Mesothelial cell of epicardium (in vitro differentiated cells): Measurements from ENCODE around the gene ANAPC4. TPM values are rescaled to one million over a fixed set of nuclear protein-coding genes. Genes with fewer than 3 reads are reported as not detected.
A peak's percentile ranks its signal among the peaks of the same experiment; 100 is the strongest.
"Not testable (repeated sequence)": the region's sequence is repeated elsewhere in the genome, so short reads cannot be mapped to it uniquely, and the experiment has no call there.

Experiments used
- DNase-seq, 2 experiments: peaks; one replicate each; pipeline ENCODE4 v3.0.0; 2021; ENCODE audit warnings: low spot score in 2 of 2; ENCODE audit not compliant: unreplicated experiment in 2 of 2
- H3K27ac Mint-ChIP-seq: 2 replicates; pipeline ENCODE4 v1.8.0; 2021; ENCODE audit warnings: mixed read lengths
- H3K27me3 Mint-ChIP-seq: 2 replicates; pipeline ENCODE4 v1.8.0; 2021; ENCODE audit warnings: low read depth, mixed read lengths
- H3K36me3 Mint-ChIP-seq: 2 replicates; pipeline ENCODE4 v1.8.0; 2021; ENCODE audit warnings: mixed read lengths
- H3K4me1 Mint-ChIP-seq: 2 replicates; pipeline ENCODE4 v1.8.0; 2021; ENCODE audit warnings: mixed read lengths
- H3K4me3 Mint-ChIP-seq: 2 replicates; pipeline ENCODE4 v1.8.0; 2021; ENCODE audit warnings: mild to moderate bottlenecking, moderate library complexity, mixed read lengths
- H3K9me3 Mint-ChIP-seq: 2 replicates; pipeline ENCODE4 v1.8.0; 2021; ENCODE audit warnings: mixed read lengths
- total RNA-seq: library from RNA; stranded (reverse); gene quantifications from 3 replicates; pipeline ENCODE4 v1.2.1, GENCODE V29; 2021
- TF ChIP-seq, protein P1 (sequence below): fragments of 200-600 bp; sonication (generic); IDR thresholded peaks from one replicate; pipeline ENCODE4 v1.5.0; 2021; ENCODE audit warnings: antibody characterized with exemption; ENCODE audit not compliant: unreplicated experiment

The ANAPC4 gene, protein sequence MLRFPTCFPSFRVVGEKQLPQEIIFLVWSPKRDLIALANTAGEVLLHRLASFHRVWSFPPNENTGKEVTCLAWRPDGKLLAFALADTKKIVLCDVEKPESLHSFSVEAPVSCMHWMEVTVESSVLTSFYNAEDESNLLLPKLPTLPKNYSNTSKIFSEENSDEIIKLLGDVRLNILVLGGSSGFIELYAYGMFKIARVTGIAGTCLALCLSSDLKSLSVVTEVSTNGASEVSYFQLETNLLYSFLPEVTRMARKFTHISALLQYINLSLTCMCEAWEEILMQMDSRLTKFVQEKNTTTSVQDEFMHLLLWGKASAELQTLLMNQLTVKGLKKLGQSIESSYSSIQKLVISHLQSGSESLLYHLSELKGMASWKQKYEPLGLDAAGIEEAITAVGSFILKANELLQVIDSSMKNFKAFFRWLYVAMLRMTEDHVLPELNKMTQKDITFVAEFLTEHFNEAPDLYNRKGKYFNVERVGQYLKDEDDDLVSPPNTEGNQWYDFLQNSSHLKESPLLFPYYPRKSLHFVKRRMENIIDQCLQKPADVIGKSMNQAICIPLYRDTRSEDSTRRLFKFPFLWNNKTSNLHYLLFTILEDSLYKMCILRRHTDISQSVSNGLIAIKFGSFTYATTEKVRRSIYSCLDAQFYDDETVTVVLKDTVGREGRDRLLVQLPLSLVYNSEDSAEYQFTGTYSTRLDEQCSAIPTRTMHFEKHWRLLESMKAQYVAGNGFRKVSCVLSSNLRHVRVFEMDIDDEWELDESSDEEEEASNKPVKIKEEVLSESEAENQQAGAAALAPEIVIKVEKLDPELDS
- total RNA-seq = 31.9 to 35.8 TPM (median 35.6 TPM) in 3 replicates

DNA sequence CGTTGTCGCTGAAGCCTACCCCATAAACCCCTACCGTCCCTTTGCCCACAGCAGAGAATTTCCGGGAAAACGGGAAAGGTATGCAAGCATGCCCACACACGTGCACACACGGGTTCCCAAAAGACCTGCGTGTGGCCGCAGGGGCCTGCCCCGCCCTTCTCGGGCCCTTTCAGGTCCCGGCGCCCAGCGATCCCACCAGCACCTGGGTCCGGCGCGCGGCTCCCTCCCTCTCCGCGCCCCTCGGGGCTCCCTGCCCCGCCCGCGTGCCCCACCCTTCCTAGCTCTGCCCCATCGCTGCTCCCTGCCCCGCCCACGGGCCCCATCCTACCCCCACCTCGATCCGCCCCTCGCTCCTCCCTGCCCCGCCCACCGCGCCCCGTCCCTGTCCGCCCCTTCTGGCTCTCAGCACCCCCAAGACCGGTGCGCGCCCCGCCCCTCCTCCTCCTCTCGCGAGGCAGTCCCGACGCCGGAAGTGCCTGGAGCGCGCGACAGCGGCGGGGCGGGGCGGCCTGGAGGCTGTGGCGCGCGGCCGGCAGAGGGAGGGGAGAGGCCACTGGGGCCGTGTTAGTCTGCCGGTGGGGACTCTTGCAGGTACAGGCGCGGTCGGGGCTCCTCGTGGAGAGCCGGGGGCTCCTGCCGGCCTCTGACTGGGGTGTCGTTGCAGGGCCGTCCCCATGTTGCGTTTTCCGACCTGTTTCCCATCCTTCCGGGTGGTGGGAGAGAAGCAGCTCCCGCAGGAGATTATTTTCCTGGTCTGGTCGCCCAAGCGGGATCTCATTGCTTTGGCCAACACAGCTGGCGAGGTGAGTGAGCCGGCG is at the start of gene ANAPC4:
ANAPC4 (plus strand) TSS at position 510 of the 818 bp plus-strand sequence; CDS start at position 675, 165 bp downstream.
- Mint-ChIP-seq H3K4me1 (peaks cover 14% of the 10 kb centered on the region), H3K27ac (peak within 1 kb of the TSS; percentile 84)

DNA sequence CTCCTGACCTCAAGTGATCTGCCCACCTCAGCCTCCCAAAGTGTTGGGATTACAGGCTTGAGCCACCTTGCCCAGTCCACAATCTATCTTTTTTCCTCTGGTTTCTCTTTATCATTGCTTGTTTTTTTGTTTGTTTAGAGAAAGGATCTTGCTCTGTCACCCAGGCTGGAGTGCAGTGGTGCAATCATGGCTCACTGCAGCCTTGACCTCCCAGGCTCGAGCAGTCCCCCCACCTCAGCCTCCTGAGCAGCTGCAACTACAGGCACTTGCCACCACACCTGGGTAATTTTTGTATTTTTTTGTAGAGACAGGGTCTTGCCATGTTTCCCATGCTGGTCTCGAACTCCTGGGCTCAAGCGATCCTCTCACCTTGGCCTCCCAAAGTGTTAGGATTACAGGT is 48.6 kb upstream of the ANAPC4 start:
- not testable (repeated sequence) for H3K36me3 Mint-ChIP-seq, H3K4me3 Mint-ChIP-seq, H3K27ac Mint-ChIP-seq, H3K9me3 Mint-ChIP-seq, H3K4me1 Mint-ChIP-seq, DNase-seq, H3K27me3 Mint-ChIP-seq

More for the DNA sequence above, at the start of gene ANAPC4:
- TF ChIP-seq, protein P1, sequence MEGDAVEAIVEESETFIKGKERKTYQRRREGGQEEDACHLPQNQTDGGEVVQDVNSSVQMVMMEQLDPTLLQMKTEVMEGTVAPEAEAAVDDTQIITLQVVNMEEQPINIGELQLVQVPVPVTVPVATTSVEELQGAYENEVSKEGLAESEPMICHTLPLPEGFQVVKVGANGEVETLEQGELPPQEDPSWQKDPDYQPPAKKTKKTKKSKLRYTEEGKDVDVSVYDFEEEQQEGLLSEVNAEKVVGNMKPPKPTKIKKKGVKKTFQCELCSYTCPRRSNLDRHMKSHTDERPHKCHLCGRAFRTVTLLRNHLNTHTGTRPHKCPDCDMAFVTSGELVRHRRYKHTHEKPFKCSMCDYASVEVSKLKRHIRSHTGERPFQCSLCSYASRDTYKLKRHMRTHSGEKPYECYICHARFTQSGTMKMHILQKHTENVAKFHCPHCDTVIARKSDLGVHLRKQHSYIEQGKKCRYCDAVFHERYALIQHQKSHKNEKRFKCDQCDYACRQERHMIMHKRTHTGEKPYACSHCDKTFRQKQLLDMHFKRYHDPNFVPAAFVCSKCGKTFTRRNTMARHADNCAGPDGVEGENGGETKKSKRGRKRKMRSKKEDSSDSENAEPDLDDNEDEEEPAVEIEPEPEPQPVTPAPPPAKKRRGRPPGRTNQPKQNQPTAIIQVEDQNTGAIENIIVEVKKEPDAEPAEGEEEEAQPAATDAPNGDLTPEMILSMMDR = no peak
- Mint-ChIP-seq H3K9me3 (no peaks in the 10 kb centered on the region), H3K36me3 (peaks cover 4% of the 10 kb centered on the region), H3K4me3 (no peak within 1 kb of the TSS), H3K27me3 (no peaks in the 10 kb centered on the region)
- DNase-seq = peak; percentile 86 to 90

DNA sequence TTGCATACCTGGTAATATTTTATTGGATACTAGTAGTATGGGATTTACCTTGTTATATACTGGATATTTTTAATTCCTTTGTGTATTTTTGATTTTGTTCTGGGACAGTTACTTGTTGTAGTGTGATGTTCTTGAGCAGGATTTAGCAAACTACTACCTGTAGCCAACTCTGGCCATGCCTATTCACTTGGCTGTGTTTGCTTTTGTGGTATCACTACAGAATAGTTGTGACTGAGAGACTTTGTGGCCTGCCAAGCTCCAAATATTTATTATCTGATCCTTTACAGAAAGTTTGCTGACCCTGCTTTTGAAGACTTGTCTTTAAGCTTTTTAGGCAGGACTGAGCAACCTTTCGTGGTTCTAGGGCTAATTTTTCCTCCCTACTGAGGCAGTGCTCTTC is 46.7 kb upstream of the ANAPC4 start:
- TF ChIP-seq, protein P1 = no peak
- no peaks in the 10 kb centered on the region for H3K27me3 Mint-ChIP-seq
- DNase-seq = no peak
- H3K4me3 Mint-ChIP-seq = no peak overlapping the region
- peaks cover 10% of the 10 kb centered on the region for H3K4me1 Mint-ChIP-seq
- no peaks in the 10 kb centered on the region for H3K9me3 Mint-ChIP-seq
- peaks cover 2% of the 10 kb centered on the region for H3K36me3 Mint-ChIP-seq
- no peak overlapping the region for H3K27ac Mint-ChIP-seq

DNA sequence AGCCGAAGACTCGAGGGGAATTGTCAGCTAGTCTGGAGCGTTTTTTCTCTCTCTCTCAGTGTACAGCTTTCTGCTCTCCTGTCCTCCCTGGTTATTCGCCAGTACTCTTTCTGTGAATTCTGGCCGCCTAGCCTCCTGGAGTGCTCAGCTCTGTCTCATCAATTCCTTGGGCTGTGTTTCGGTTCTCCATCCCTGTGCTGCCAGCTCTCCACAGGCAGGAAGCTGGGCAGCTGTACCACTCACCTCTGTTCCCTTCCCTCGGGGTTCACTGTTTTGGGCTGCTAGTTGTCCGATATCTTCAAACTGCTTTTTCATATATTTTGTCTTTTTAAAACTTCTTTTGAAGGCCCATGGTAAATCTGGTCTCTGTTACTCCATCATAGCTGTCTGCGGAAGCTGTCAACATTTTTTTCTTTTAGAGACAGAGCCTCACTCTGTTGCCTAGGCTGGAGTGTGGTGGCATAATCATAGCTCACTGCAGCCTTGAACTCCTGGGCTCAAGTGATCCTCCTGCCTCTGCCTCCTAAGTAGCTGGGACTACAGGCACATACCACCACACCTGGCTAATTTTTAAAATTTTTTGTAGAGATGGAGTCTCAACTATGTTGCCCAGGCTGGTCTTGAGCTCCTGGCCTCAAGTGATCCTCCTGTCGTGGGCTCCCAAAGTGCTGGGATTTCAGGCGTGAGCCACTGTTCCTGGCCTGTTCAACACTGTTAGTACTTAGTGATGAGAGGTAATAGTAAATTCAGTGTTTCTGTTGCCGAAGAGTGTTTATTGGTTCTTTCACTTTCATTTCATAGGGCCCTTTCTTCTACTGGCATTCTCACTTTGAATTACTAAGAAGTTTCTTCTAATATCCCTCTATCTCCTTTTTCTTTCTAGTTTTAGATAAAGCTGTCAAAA is 45.9 kb upstream of the ANAPC4 start:
- H3K4me3 Mint-ChIP-seq = no peak overlapping the region
- H3K36me3 Mint-ChIP-seq = no peaks in the 10 kb centered on the region
- no peaks in the 10 kb centered on the region for H3K27me3 Mint-ChIP-seq
- no peaks in the 10 kb centered on the region for H3K9me3 Mint-ChIP-seq
- TF ChIP-seq, protein P1 = no peak
- H3K4me1 Mint-ChIP-seq = peaks cover 10% of the 10 kb centered on the region
- no peak overlapping the region for H3K27ac Mint-ChIP-seq
- no peak for DNase-seq

DNA sequence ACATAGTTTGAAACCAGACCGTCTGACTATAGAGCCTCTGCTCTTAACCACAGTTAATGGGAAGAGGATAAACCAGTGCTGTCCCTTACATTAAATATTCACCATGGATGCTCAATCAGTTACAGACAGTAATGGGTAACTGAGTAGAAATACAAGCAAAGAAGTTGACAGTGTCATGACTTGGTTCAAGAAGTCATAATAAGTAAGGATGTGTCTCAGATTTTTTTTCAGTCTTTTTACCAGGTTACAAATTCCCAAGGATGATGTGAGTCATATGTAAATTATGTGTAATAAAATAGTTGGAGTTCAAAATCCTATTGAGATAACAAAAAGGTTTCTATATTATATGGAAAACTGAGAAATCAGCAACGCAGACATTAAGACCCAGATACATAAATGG is 33.4 kb upstream of the ANAPC4 start:
- DNase-seq = no peak
- TF ChIP-seq, protein P1 = no peak
- H3K36me3 Mint-ChIP-seq = peaks cover 7% of the 10 kb centered on the region

More for the DNA sequence above, 33.4 kb upstream of the ANAPC4 start:
- H3K27ac Mint-ChIP-seq = no peak overlapping the region
- no peaks in the 10 kb centered on the region for H3K27me3 Mint-ChIP-seq
- H3K4me3 Mint-ChIP-seq = no peak overlapping the region
- peaks cover 8% of the 10 kb centered on the region for H3K9me3 Mint-ChIP-seq
- peaks cover 14% of the 10 kb centered on the region for H3K4me1 Mint-ChIP-seq
